GM18502 (cell line): Measurements from ENCODE around the gene EPHA6.

Experiments
- ATAC-seq: cut with Tn5 transposase; IDR thresholded peaks from one replicate; pipeline ENCODE4 v1.9.1; 2021; ENCODE audit warnings: mild to moderate bottlenecking; ENCODE audit not compliant: unreplicated experiment, poor library complexity

EPHA6 gene

DNA sequence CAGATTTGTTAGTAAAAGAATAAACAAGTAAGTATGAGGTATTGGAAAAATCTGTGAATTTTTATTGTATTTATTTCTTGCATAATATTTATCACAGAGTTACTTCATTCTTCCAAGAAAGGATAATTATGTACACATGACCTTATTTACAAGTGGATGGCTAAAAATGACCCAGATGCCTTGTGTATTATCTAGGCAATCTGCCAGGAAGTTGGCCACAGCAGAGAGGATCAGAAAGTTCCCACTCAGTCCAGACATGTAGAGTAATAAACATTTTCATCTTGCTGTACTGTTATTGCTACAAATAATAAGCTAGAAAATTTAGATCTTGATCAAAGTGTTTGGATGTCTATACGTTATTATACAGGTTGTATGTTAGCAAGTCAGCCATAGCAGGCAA, 317.1 kb downstream of the EPHA6 start:
- ATAC-seq, result no peak

- ATAC-seq, result peak; percentile 75
These were observed 324.6 kb downstream of the EPHA6 start for GRCh38 chr3:97138914-97139541.

DNA sequence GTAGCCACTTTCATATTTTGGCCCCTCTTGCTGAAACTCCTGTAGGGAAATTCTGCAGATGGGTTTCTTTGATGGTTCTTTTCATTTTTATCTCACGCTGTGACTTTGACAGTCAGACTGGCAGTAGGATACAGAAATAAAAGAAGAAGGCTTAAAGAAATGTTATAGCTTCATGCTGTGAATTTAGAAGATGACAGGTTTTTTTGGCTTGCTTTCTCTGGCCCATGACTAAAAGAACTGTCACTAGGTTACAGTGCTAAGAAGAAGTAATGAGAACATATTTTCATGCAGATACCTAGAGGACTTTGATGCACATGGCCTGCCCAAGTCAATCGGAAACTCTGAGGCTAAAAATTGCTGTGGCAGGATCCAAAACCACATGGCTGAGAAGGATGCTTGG, 334.5 kb downstream of the EPHA6 start:
- no peak for ATAC-seq

- ATAC-seq, result no peak
These were observed 346.8 kb downstream of the EPHA6 start for GRCh38 chr3:97161169-97161568.

DNA sequence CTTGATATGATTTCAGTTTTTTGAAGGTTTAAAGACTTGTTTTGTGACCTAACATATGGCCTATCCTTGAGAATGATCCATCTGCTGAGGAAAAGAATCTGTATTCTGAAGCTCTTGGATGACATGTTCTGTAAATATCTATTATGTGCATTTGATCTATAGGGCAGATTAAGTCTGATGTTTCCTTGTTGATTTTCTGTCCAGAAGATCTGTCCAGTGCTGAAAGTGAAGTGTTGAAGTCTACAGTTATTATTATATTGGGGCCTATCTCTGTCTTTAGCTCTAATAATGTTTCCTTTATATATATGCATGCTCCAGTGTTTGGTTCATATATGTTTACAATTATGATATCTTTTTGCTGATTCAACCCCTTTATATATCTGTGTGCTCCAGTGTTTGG, 362.8 kb downstream of the EPHA6 start:
- no peak for ATAC-seq

- no peak for ATAC-seq
These were observed 367.3 kb downstream of the EPHA6 start for GRCh38 chr3:97181704-97182103.

GRCh38 chr3:97187771-97188170, 373.4 kb downstream of the EPHA6 start:
- no peak for ATAC-seq

DNA sequence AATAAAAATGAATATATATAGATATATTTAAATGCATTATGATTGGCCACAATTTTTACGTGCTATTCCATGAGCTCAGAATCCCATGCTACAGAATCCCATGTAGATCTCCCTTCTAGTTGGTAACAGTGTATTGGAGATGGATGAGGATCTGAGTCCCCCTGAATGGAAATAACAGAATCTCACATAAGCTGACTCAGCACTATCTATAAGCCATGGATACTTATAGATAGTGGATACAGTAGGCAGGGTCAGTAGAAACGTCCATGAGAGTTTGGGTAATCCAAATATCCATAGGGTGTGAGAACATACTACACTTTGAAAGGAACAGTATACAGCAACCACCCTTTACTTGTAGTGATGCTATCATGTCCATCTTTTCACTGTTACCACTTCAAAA, 375.4 kb downstream of the EPHA6 start:
- no peak for ATAC-seq

DNA sequence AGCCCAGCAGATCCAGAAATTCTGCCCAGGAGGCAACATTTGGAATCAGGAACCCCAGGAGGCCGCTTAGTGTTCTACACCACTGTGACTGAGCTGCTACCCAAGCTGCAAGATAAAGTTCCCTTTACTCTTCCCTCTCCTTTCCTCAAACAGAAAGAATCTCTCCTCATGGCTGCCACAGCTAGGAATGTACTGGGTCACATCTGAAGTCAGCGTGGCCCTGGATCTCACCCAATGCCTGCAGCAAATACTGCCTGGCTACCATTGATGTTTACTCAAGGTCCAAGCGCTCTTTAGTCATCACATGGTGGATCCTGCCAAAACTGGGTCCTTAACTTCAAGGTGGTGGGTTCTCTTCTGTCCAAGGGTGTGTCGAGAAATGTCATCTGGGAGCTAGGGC, 382.7 kb downstream of the EPHA6 start:
- no peak for ATAC-seq

DNA sequence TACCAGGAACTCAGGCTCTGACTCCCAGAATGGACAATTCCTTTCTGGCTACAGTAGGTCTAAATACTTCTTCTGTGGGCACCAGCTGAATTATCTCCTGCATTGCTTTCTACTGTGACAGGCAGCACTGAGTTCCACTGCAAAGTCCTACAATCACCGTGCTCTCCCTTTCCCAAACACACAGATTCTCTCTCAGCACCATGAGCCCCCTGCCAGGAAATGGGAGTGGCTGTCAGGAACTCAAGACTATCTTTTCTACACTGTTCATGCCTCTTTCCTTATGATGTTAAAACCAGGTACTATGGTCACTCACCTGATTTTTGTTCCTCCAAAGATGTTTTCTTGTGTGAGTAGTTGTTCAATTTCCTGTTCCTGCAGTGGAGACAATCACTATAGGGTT, 383.4 kb downstream of the EPHA6 start:
- ATAC-seq, result no peak

DNA sequence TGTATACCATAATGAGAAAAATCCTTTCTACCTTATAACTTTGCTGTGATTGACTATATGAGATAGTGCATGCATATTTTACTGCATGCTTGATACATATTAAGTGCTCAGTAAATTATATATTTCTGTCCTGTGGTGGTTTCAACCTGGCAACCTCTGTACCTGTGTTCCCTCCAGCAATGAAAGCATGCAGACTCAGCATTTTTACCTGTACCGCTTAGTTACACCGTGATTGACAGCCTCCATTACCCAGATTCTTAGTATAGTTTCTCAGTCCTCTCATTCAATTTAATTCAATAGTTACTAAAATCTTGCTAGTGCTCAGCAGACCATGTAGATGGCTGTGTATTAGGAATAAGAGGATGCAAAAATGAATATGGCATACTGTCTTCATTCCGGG, 386.0 kb downstream of the EPHA6 start:
- no peak for ATAC-seq

DNA sequence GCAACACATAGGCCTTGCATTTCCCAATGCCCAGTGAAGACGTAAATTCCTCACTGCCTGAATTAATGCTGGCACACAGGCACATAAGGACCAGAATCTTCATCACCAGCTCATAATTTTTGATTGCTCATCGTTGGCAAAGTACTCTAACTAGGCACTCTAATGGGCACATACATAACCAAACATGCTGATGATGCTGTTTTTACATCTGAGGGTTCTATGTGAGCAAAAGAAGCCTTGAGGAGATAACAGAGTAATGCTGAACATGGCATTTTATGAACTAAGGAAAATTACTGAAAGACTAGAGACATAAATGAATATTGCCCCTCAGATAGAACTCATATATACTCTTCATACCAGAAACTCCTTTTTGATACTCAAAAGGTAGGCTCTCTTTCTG, 387.4 kb downstream of the EPHA6 start:
- no peak for ATAC-seq

DNA sequence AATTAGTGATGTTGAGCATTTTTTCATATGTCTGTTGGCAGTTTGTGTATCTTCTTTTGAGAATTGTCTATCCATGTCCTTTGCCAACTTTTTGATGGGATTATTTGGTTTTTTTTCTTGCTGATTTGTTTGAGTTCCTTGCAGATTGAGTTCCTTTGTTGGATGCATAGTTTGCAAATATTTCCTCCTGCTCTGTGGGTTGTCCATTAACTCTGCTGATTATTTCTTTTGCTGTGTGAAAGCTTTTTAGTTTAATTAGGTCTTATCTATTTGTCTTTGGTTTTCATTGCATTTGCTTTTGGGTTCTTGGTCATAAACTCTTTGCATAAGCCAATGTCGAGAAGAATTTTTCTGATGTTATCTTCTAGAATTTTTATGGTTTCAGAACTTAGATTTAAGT, 414.6 kb downstream of the EPHA6 start:
- ATAC-seq, result no peak

GRCh38 chr3:97230486-97230885, 416.1 kb downstream of the EPHA6 start:
- no peak for ATAC-seq

GRCh38 chr3:97232393-97233034, 418.1 kb downstream of the EPHA6 start:
- ATAC-seq, result no peak

DNA sequence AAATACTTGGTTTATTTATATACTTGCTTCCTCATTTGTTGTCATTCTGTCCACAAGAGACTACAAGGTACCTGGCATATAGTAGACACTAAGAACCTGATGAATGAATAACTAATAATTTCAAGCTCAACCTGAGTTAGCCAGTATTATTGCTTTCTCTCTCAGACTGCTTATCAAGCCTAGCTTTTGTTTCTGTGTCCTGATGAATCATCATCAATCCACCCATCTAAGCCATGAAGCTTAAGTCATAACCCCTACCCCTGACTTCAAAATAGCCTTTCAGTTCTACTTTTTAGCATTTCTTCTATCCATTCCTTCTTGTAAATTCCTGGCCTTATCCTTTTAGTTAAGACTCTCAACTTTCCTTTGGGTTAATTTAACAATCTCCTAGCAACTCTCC, 420.8 kb downstream of the EPHA6 start:
- ATAC-seq, result no peak

GRCh38 chr3:97235611-97236315, 421.4 kb downstream of the EPHA6 start:
- no peak for ATAC-seq

DNA sequence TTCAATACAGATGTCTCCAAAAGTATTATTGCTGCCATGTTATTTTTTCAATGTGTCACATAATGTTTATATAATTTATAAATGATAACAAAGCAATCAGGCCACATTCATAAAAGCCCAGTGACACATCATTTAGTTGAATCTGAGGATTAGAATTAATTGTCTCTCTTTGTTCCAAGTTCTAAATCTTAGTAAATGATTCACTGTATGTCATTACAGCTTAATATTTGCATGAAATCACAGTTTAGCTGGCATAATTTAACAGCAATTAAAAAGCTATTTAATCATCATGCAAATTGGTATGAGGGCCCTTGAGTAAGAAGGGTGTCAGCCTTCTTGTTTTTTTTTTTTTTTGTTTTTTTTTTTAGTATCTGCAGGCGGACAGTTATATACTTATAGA, 427.0 kb downstream of the EPHA6 start:
- no peak for ATAC-seq

DNA sequence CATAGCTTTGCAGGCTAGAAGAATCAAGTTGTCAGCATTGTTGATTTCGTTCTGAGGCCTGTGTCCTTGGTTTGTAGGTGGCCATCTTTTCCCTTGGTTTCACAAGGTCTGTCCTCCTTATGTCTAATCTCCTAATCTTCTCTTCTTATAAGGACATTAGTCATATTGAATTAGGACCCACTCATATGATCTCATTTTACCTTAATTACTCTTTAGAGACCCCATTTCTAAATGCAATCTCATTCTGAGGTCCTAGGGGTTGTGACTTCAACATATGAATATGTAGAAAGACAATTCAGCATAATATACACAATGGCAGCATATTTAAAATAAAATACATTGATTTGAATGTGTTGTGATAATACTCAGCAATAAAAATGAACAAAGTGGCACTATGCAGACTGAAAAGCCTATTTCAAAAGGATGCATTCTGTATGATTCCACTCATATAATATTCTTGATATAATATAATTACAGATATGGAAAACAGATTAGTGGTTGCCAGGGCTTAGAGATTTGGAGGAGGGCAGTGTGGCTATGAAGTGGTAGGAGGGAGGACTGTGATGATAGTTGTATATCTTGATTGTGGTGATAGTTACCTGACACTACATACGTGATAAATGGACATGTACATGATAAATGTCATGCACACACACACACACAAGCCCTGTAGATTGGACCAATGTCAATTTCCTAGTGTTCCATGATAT, 431.0 kb downstream of the EPHA6 start:
- no peak for ATAC-seq

- no peak for ATAC-seq
These were observed 441.7 kb downstream of the EPHA6 start for GRCh38 chr3:97256060-97256459.
